Activated CD8-positive, alpha-beta T cell treated with anti-CD3 and anti-CD28 coated beads for 36 hours (primary cell): Measurements from ENCODE around the gene ZNF184. TPM values are rescaled to one million over a fixed set of nuclear protein-coding genes. Genes with fewer than 3 reads are reported as not detected.

Experiments used
- ATAC-seq: fragments of 200-7000 bp; cut with Tn5 transposase; one replicate; pipeline ENCODE4 v1.10.0; 2021; ENCODE audit warnings: mild to moderate bottlenecking, moderate library complexity
- CTCF ChIA-PET: fragments of 350-600 bp; sonication (Branson Sonifier 250); formaldehyde crosslinking; loops from one replicate; lab custom pipeline; 2021; ENCODE audit warnings: antibody characterized with exemption; lab: Charles Lee
- POLR2A ChIA-PET: fragments of 350-600 bp; sonication (Branson Sonifier 250); formaldehyde crosslinking; loops from one replicate; lab custom pipeline; 2021; ENCODE audit warnings: antibody characterized with exemption; lab: Charles Lee
- DNase-seq: peaks from one replicate; pipeline ENCODE4 v3.0.0-alpha.2; 2020
- H3K27ac Mint-ChIP-seq: one replicate; pipeline ENCODE4 v1.8.0; 2021; ENCODE audit warnings: mild to moderate bottlenecking, mixed read lengths
- H3K27me3 Mint-ChIP-seq: one replicate; pipeline ENCODE4 v1.8.0; 2021; ENCODE audit warnings: mixed read lengths
- H3K36me3 Mint-ChIP-seq: one replicate; pipeline ENCODE4 v1.8.0; 2021; ENCODE audit warnings: low read depth, mixed read lengths
- H3K4me1 Mint-ChIP-seq: one replicate; pipeline ENCODE4 v1.8.0; 2021; ENCODE audit warnings: low read depth, mixed read lengths
- H3K4me3 Mint-ChIP-seq: one replicate; pipeline ENCODE4 v1.8.0; 2021; ENCODE audit warnings: mild to moderate bottlenecking, moderate library complexity, mixed read lengths
- H3K9me3 Mint-ChIP-seq: one replicate; pipeline ENCODE4 v1.8.0; 2021; ENCODE audit warnings: mixed read lengths
- CTCF ChIP-seq: fragments of 200-600 bp; IDR thresholded peaks from one replicate; pipeline ENCODE4 v1.8.0; 2022; ENCODE audit warnings: antibody characterized with exemption, mild to moderate bottlenecking
- intact Hi-C: fragments of 100-400 bp; cut with micrococcal nuclease; formaldehyde crosslinking; loops from one replicate; pipeline ENCODE4 v1.10.0; 2022
- total RNA-seq, 2 experiments: library from RNA; stranded (reverse); gene quantifications; one replicate each; pipeline ENCODE4 v1.2.3, GENCODE V29; 2021

ZNF184 gene
- total RNA-seq, 2 experiments from 2014 or later: 10.4 to 11.5 TPM

GRCh38 chr6:27495386-27496135 lies 22.7 kb upstream of the ZNF184 start:
- POLR2A ChIA-PET: interaction anchor here (1.0 to 1.6 kb wide), 2 partner anchors 10 to 16 kb away, joined by 4 to 6 read pairs; no protein-coding TSS in a partner anchor
- H3K4me1 Mint-ChIP-seq: peaks cover 12% of the 10 kb centered on the region
- H3K27ac Mint-ChIP-seq: peak overlapping the region; percentile 75
- intact Hi-C loops: no loop called here
- no peak for TF ChIP-seq CTCF
- peaks cover 35% of the 10 kb centered on the region for H3K27me3 Mint-ChIP-seq
- ATAC-seq (peak; percentile 92), DNase-seq (peak; percentile 90)
- H3K36me3 Mint-ChIP-seq: no peaks in the 10 kb centered on the region
- CTCF ChIA-PET: interaction anchor here (1.4 to 2.5 kb wide), 2 partner anchors 10 to 183 kb away, joined by 4 to 7 read pairs; partner anchors contain the start of gene POM121L2
- H3K9me3 Mint-ChIP-seq: no peaks in the 10 kb centered on the region
- H3K4me3 Mint-ChIP-seq: peak overlapping the region; percentile 84

GRCh38 chr6:27494987-27495385 lies 22.1 kb upstream of the ZNF184 start:
- Mint-ChIP-seq H3K4me3 (peak overlapping the region; percentile 84), H3K4me1 (peaks cover 12% of the 10 kb centered on the region), H3K9me3 (no peaks in the 10 kb centered on the region), H3K27ac (peak overlapping the region; percentile 14), H3K36me3 (no peaks in the 10 kb centered on the region), H3K27me3 (peaks cover 34% of the 10 kb centered on the region)
- ChIA-PET POLR2A (interaction anchor here (1.0 to 1.6 kb wide), 2 partner anchors 10 to 16 kb away, joined by 4 to 6 read pairs; no protein-coding TSS in a partner anchor), CTCF (interaction anchor here (1.4 kb wide), 1 partner anchor 183 kb away, joined by 4 read pairs; the partner anchor contains the start of gene POM121L2)
- DNase-seq (no peak), ATAC-seq (no peak)
- intact Hi-C loops: no loop called here
- TF ChIP-seq CTCF: no peak

GRCh38 chr6:27494103-27494502 lies 21.2 kb upstream of the ZNF184 start:
- Mint-ChIP-seq H3K4me3 (no peak overlapping the region), H3K36me3 (no peaks in the 10 kb centered on the region), H3K27me3 (peaks cover 34% of the 10 kb centered on the region), H3K4me1 (peaks cover 12% of the 10 kb centered on the region), H3K9me3 (no peaks in the 10 kb centered on the region), H3K27ac (no peak overlapping the region)
- TF ChIP-seq CTCF: no peak
- ChIA-PET POLR2A (no interaction called here), CTCF (no interaction called here)
- intact Hi-C loops: no loop called here
- ATAC-seq (no peak), DNase-seq (no peak)

- H3K4me3 Mint-ChIP-seq: no peak overlapping the region
- DNase-seq (no peak), ATAC-seq (no peak)
- peaks cover 27% of the 10 kb centered on the region for H3K27me3 Mint-ChIP-seq
- peaks cover 12% of the 10 kb centered on the region for H3K4me1 Mint-ChIP-seq
- TF ChIP-seq CTCF: no peak
- ChIA-PET CTCF (no interaction called here), POLR2A (no interaction called here)
- H3K9me3 Mint-ChIP-seq: no peaks in the 10 kb centered on the region
- no peak overlapping the region for H3K27ac Mint-ChIP-seq
- intact Hi-C loops: no loop called here
- H3K36me3 Mint-ChIP-seq: no peaks in the 10 kb centered on the region
These were observed 19.8 kb upstream of the ZNF184 start for GRCh38 chr6:27492631-27493190.
